IMR-90 (cell line): ENCODE measurements around the gene C4orf17. TPM values are rescaled to one million over a fixed set of nuclear protein-coding genes. Genes with fewer than 3 reads are reported as not detected.

Experiments used
- ATAC-seq: fragments of 200-7000 bp; cut with Tn5 transposase; 2 replicates; pipeline ENCODE4 v1.9.1; 2020; ENCODE audit warnings: low read depth, mild to moderate bottlenecking, moderate library complexity
- BruUV-seq: library from RNA; stranded (reverse); fragments of 400-500 nt; replicated peaks from 2 replicates; lab custom pipeline; 2021; lab: Mats Ljungman, UMichigan
- CTCF ChIA-PET: fragments of 300-600 bp; formaldehyde crosslinking; extraction: SDS; loops from one replicate; lab custom pipeline; 2021; ENCODE audit warnings: antibody characterized with exemption; lab: Yijun Ruan, JAX
- POLR2A ChIA-PET: fragments of 300-600 bp; sonication (Branson Sonifier 250); formaldehyde crosslinking; loops from one replicate; lab custom pipeline; 2022; ENCODE audit warnings: antibody characterized with exemption; ENCODE audit not compliant: unreplicated experiment; lab: Charles Lee
- DNase-seq: peaks from one replicate; pipeline ENCODE4 v3.0.0; 2013
- H2AFZ ChIP-seq: replicated peaks from 2 replicates; pipeline ENCODE3; 2013; ENCODE audit warnings: low read length, mild to moderate bottlenecking; ENCODE audit not compliant: poor library complexity
- H2AK5ac ChIP-seq: 2 replicates; pipeline ENCODE4 v1.6.1; 2013; ENCODE audit warnings: low read depth, low read length, inconsistent platforms
- H2AK9ac ChIP-seq: replicated peaks from 2 replicates; pipeline ENCODE3; 2013; ENCODE audit warnings: mild to moderate bottlenecking, low read depth, low read length, moderate library complexity; ENCODE audit not compliant: poor library complexity
- H2BK120ac ChIP-seq: 2 replicates; pipeline ENCODE4 v1.6.1; 2013; ENCODE audit warnings: low read depth, low read length, inconsistent platforms
- H2BK15ac ChIP-seq: 3 replicates; pipeline ENCODE4 v1.6.1; 2013; ENCODE audit warnings: low read depth, low read length, inconsistent platforms
- H2BK20ac ChIP-seq: 2 replicates; pipeline ENCODE4 v1.6.1; 2013; ENCODE audit warnings: low read depth, mild to moderate bottlenecking, inconsistent platforms, low read length, moderate library complexity
- H2BK5ac ChIP-seq: 2 replicates; pipeline ENCODE4 v1.6.1; 2013; ENCODE audit warnings: mild to moderate bottlenecking, low read depth, low read length, inconsistent platforms; ENCODE audit not compliant: poor library complexity, severe bottlenecking
- H3K14ac ChIP-seq: replicated peaks from 2 replicates; pipeline ENCODE4 v1.6.1; 2013; ENCODE audit warnings: low read depth, low read length, inconsistent platforms
- H3K18ac ChIP-seq: 2 replicates; pipeline ENCODE4 v1.6.1; 2013; ENCODE audit warnings: low read depth, low read length, control low read depth
- H3K23ac ChIP-seq: 2 replicates; pipeline ENCODE4 v1.6.1; 2013; ENCODE audit warnings: low read depth, low read length, inconsistent platforms
- H3K27ac ChIP-seq: 2 replicates; pipeline ENCODE4 v1.5.1; 2013; ENCODE audit warnings: mild to moderate bottlenecking, control low read depth, low read length; ENCODE audit not compliant: insufficient read depth
- H3K27me3 ChIP-seq: 2 replicates; pipeline ENCODE4 v1.6.1; 2013; ENCODE audit warnings: low read length; ENCODE audit not compliant: control insufficient read depth, insufficient read depth
- H3K36me3 ChIP-seq: 2 replicates; pipeline ENCODE4 v1.6.1; 2013; ENCODE audit warnings: low read length, mixed read lengths; ENCODE audit not compliant: control insufficient read depth, insufficient read depth
- H3K4ac ChIP-seq: 2 replicates; pipeline ENCODE4 v1.6.1; 2013; ENCODE audit warnings: low read depth, low read length, inconsistent platforms
- H3K4me1 ChIP-seq: 2 replicates; pipeline ENCODE4 v1.6.1; 2013; ENCODE audit warnings: low read length, mixed read lengths; ENCODE audit not compliant: control insufficient read depth, insufficient read depth
- H3K4me2 ChIP-seq: 2 replicates; pipeline ENCODE4 v1.6.1; 2013; ENCODE audit warnings: low read depth, mild to moderate bottlenecking, control low read depth, low read length, moderate library complexity
- H3K4me3 ChIP-seq: 2 replicates; pipeline ENCODE4 v1.5.1; 2013; ENCODE audit warnings: low read depth, mild to moderate bottlenecking, control low read depth, low read length, moderate library complexity; ENCODE audit not compliant: insufficient read depth
- H3K56ac ChIP-seq: 2 replicates; pipeline ENCODE4 v1.6.1; 2013; ENCODE audit warnings: low read length, inconsistent platforms; ENCODE audit not compliant: insufficient read depth; ENCODE audit errors: extremely low read depth
- H3K79me1 ChIP-seq, 2 experiments: 2 replicates each; pipeline ENCODE4 v1.6.1; 2013; ENCODE audit warnings: low read length in 2 of 2, inconsistent platforms in 1 of 2, low read depth in 1 of 2
- H3K9ac ChIP-seq: 2 replicates; pipeline ENCODE4 v1.6.1; 2013; ENCODE audit warnings: low read depth, low read length, control low read depth
- H3K9me1 ChIP-seq: 2 replicates; pipeline ENCODE4 v1.6.1; 2013; ENCODE audit warnings: low read length, inconsistent platforms; ENCODE audit not compliant: insufficient read depth
- H3K9me3 ChIP-seq: 2 replicates; pipeline ENCODE4 v1.6.1; 2013; ENCODE audit warnings: low read length; ENCODE audit not compliant: control insufficient read depth, insufficient read depth
- H4K20me1 ChIP-seq: 2 replicates; pipeline ENCODE4 v1.6.1; 2013; ENCODE audit warnings: low read length, inconsistent platforms; ENCODE audit not compliant: insufficient read depth
- H4K5ac ChIP-seq: 2 replicates; pipeline ENCODE4 v1.6.1; 2013; ENCODE audit warnings: mild to moderate bottlenecking, low read depth, low read length, control low read depth
- H4K8ac ChIP-seq, 2 experiments: 2 replicates each; pipeline ENCODE4 v1.6.1; 2013; ENCODE audit warnings: low read depth in 2 of 2, low read length in 2 of 2, control low read depth in 1 of 2, inconsistent platforms in 1 of 2
- H4K91ac ChIP-seq: 2 replicates; pipeline ENCODE4 v1.6.1; 2013; ENCODE audit warnings: low read depth, low read length, inconsistent platforms; ENCODE audit not compliant: insufficient read depth
- NFE2L2 ChIP-seq: fragments of 150-350 bp; IDR thresholded peaks from 2 replicates; pipeline ENCODE4 v1.6.1; 2016; ENCODE audit warnings: low read depth, mild to moderate bottlenecking, low read length
- POLR2A ChIP-seq: IDR thresholded peaks from 2 replicates; pipeline ENCODE4 v1.6.1; 2012; ENCODE audit warnings: mild to moderate bottlenecking, low read depth, low read length
- WGBS, 2 experiments: methylation state at CpG; one replicate each; pipeline versions ENCODE4 v1.1.5 to v1.1.7; 2013; ENCODE audit warnings: missing lambda C conversion rate in 2 of 2; ENCODE audit not compliant: insufficient read length in 1 of 2; ENCODE audit errors: extremely low coverage in 2 of 2; 5-methylcytosine and 5-hydroxymethylcytosine counted together
- dilution Hi-C: fragments of 300-500 bp; cut with HindIII; formaldehyde crosslinking; loops from one replicate; pipeline ENCODE4 v1.14.3; 2018; ENCODE audit warnings: low sequenced_read_pairs; ENCODE audit not compliant: unreplicated experiment
- in situ Hi-C: fragments of 300-500 bp; cut with MboI; formaldehyde crosslinking; loops from 3 replicates; pipeline ENCODE4 v1.14.3; 2019; ENCODE audit warnings: low sequenced_read_pairs, inconsistent platforms, mixed read lengths
- intact Hi-C: fragments of 100-400 bp; cut with micrococcal nuclease; formaldehyde crosslinking; loops from 2 replicates; pipeline ENCODE4 v1.10.0; 2022
- polyA plus RNA-seq, 3 experiments: library from polyadenylated mRNA; depleted of rRNA; stranded (reverse); fragments of >200 nt; gene quantifications; 2 replicates each; pipeline ENCODE4 v1.2.3, GENCODE V29; 2012; ENCODE audit warnings: low replicate concordance in 1 of 3
- total RNA-seq: library from RNA; depleted of rRNA; stranded (reverse); fragments of >200 nt; gene quantifications from 2 replicates; pipeline ENCODE4 v1.2.3, GENCODE V29; 2012; rRNA removed

The C4orf17 gene
- total and polyA plus RNA-seq, 2 of the 4 experiments (the other 2 are of a cell fraction) = not detected

GRCh38 chr4:99591757-99592156 is 80.9 kb downstream of the C4orf17 start:
- H2AK5ac ChIP-seq = no peak overlapping the region
- H4K91ac ChIP-seq = no peak overlapping the region
- H4K5ac ChIP-seq = no peak overlapping the region
- H3K4me3 ChIP-seq = no peak overlapping the region
- H4K8ac ChIP-seq = no peak overlapping the region
- dilution Hi-C loops = no loop called here
- H3K23ac ChIP-seq = no peak overlapping the region
- H2BK15ac ChIP-seq = no peak overlapping the region
- no peaks in the 10 kb centered on the region for H3K9me3 ChIP-seq
- BruUV-seq = no TSS peak
- H3K79me1 ChIP-seq = no peaks in the 10 kb centered on the region
- no peak overlapping the region for H2AK9ac ChIP-seq
- ATAC-seq (no peak), DNase-seq (no peak)
- H2BK5ac ChIP-seq = no peak overlapping the region
- in situ Hi-C loops = no loop called here
- TF ChIP-seq NFE2L2 = no peak
- TF ChIP-seq POLR2A = no peak
- H3K4ac ChIP-seq = no peak overlapping the region
- H3K9me1 ChIP-seq = no peaks in the 10 kb centered on the region
- H3K9ac ChIP-seq = no peak overlapping the region
- intact Hi-C loops = no loop called here
- ChIA-PET POLR2A (interaction anchor here (0.6 kb wide), 1 partner anchor 128 kb away, joined by 5 read pairs; no protein-coding TSS in a partner anchor), CTCF (interaction anchor here (0.6 kb wide), 1 partner anchor 55 kb away, joined by 3 read pairs; no protein-coding TSS in a partner anchor)
- no CpG with 5 or more reads among the region's 3 CpGs for WGBS, 2 experiments
- H2BK20ac ChIP-seq = no peak overlapping the region
- H3K4me1 ChIP-seq = no peaks in the 10 kb centered on the region
- no peak overlapping the region for H3K27ac ChIP-seq
- no peak overlapping the region for H3K18ac ChIP-seq
- H3K56ac ChIP-seq = no peak overlapping the region
- no peaks in the 10 kb centered on the region for H4K20me1 ChIP-seq
- no peak overlapping the region for H3K4me2 ChIP-seq
- H2BK120ac ChIP-seq = no peak overlapping the region
- H3K14ac ChIP-seq = no peak overlapping the region
- H2AFZ ChIP-seq = no peak overlapping the region
- no peaks in the 10 kb centered on the region for H3K27me3 ChIP-seq
- no peaks in the 10 kb centered on the region for H3K36me3 ChIP-seq

Other genes starting within 250 kb of the C4orf17 start
- not detected in 2 replicates for gene ADH1A, start 220.0 kb upstream of the C4orf17 start, total RNA-seq
- not detected in 2 replicates for gene ADH1A, start 220.0 kb upstream of the C4orf17 start, polyA plus RNA-seq (2012; rRNA removed)
- under 0.01 and 0.36 TPM in 2 replicates for gene ADH1B, start 189.6 kb upstream of the C4orf17 start, total RNA-seq
- gene ADH1B, start 189.6 kb upstream of the C4orf17 start, polyA plus RNA-seq (2012; rRNA removed) = 0.10 and 0.46 TPM in 2 replicates
- not detected in 2 replicates for gene ADH1C, start 158.3 kb upstream of the C4orf17 start, total RNA-seq
- 0.26 TPM in 1 of 2 replicates, not detected in the other for gene ADH1C, start 158.3 kb upstream of the C4orf17 start, polyA plus RNA-seq (2012; rRNA removed)
- not detected in 2 replicates for gene ADH7, start 75.7 kb upstream of the C4orf17 start, total RNA-seq
- not detected in 2 replicates for gene ADH7, start 75.7 kb upstream of the C4orf17 start, polyA plus RNA-seq (2012; rRNA removed)
- gene TRMT10A, start 53.0 kb downstream of the C4orf17 start, total RNA-seq = 4.3 and 8.9 TPM in 2 replicates
- 2.0 and 3.8 TPM in 2 replicates for gene TRMT10A, start 53.0 kb downstream of the C4orf17 start, polyA plus RNA-seq (2012; rRNA removed)
- gene MTTP, start 63.8 kb downstream of the C4orf17 start, total RNA-seq = under 0.01 TPM in 2 replicates
- gene MTTP, start 63.8 kb downstream of the C4orf17 start, polyA plus RNA-seq (2012; rRNA removed) = 0.03 TPM in 1 of 2 replicates, not detected in the other
- gene C4orf54, start 146.8 kb downstream of the C4orf17 start, total RNA-seq = not detected in 2 replicates
- gene C4orf54, start 146.8 kb downstream of the C4orf17 start, polyA plus RNA-seq (2012; rRNA removed) = not detected in 2 replicates